Mesothelial cell of epicardium (in vitro differentiated cells): ENCODE results near the gene PADI3. TPM values are rescaled to one million over a fixed set of nuclear protein-coding genes. Genes with fewer than 3 reads are reported as not detected.

Experiments used
- DNase-seq, 2 experiments: peaks; one replicate each; pipeline ENCODE4 v3.0.0; 2021; ENCODE audit warnings: low spot score in 2 of 2; ENCODE audit not compliant: unreplicated experiment in 2 of 2
- H3K27ac Mint-ChIP-seq: 2 replicates; pipeline ENCODE4 v1.8.0; 2021; ENCODE audit warnings: mixed read lengths
- H3K27me3 Mint-ChIP-seq: 2 replicates; pipeline ENCODE4 v1.8.0; 2021; ENCODE audit warnings: low read depth, mixed read lengths
- H3K36me3 Mint-ChIP-seq: 2 replicates; pipeline ENCODE4 v1.8.0; 2021; ENCODE audit warnings: mixed read lengths
- H3K4me1 Mint-ChIP-seq: 2 replicates; pipeline ENCODE4 v1.8.0; 2021; ENCODE audit warnings: mixed read lengths
- H3K4me3 Mint-ChIP-seq: 2 replicates; pipeline ENCODE4 v1.8.0; 2021; ENCODE audit warnings: mild to moderate bottlenecking, moderate library complexity, mixed read lengths
- H3K9me3 Mint-ChIP-seq: 2 replicates; pipeline ENCODE4 v1.8.0; 2021; ENCODE audit warnings: mixed read lengths
- CTCF ChIP-seq: fragments of 200-600 bp; sonication (generic); IDR thresholded peaks from one replicate; pipeline ENCODE4 v1.5.0; 2021; ENCODE audit warnings: antibody characterized with exemption; ENCODE audit not compliant: unreplicated experiment
- total RNA-seq: library from RNA; stranded (reverse); gene quantifications from 3 replicates; pipeline ENCODE4 v1.2.1, GENCODE V29; 2021

The PADI3 gene
- total RNA-seq, 1 donor from 2014 or later, result not detected

- DNase-seq, result no peak
- Mint-ChIP-seq H3K4me3 (no peak overlapping the region), H3K4me1 (peaks cover 19% of the 10 kb centered on the region), H3K36me3 (no peaks in the 10 kb centered on the region), H3K27me3 (peaks cover 13% of the 10 kb centered on the region), H3K27ac (no peak overlapping the region), H3K9me3 (no peaks in the 10 kb centered on the region)
- TF ChIP-seq CTCF, result no peak
Observed at GRCh38 chr1:17243274-17243673, 5.6 kb upstream of the PADI3 start.

- Mint-ChIP-seq H3K27ac (no peak overlapping the region), H3K4me1 (peaks cover 19% of the 10 kb centered on the region), H3K9me3 (no peaks in the 10 kb centered on the region)
Observed at GRCh38 chr1:17244821-17245740, 3.8 kb upstream of the PADI3 start.

GRCh38 chr1:17245816-17246325, 3.0 kb upstream of the PADI3 start:
- peaks cover 19% of the 10 kb centered on the region for H3K4me1 Mint-ChIP-seq
- H3K27me3 Mint-ChIP-seq, result peaks cover 4% of the 10 kb centered on the region
- H3K9me3 Mint-ChIP-seq, result no peaks in the 10 kb centered on the region
- no peak overlapping the region for H3K4me3 Mint-ChIP-seq
- no peak for TF ChIP-seq CTCF
- no peak for DNase-seq
- no peaks in the 10 kb centered on the region for H3K36me3 Mint-ChIP-seq
- H3K27ac Mint-ChIP-seq, result no peak overlapping the region

More at GRCh38 chr1:17244821-17245740, 3.8 kb upstream of the PADI3 start:
- TF ChIP-seq CTCF, result no peak
- Mint-ChIP-seq H3K36me3 (no peaks in the 10 kb centered on the region), H3K27me3 (peaks cover 8% of the 10 kb centered on the region), H3K4me3 (no peak overlapping the region)
- no peak for DNase-seq

- DNase-seq, result no peak
- H3K27ac Mint-ChIP-seq, result no peak overlapping the region
Observed at GRCh38 chr1:17246971-17247370, 1.9 kb upstream of the PADI3 start.

GRCh38 chr1:17250601-17251000, 1.7 kb downstream of the PADI3 start:
- TF ChIP-seq CTCF, result no peak
- peaks cover 7% of the 10 kb centered on the region for H3K4me1 Mint-ChIP-seq
- H3K9me3 Mint-ChIP-seq, result no peaks in the 10 kb centered on the region
- H3K4me3 Mint-ChIP-seq, result no peak overlapping the region
- no peaks in the 10 kb centered on the region for H3K27me3 Mint-ChIP-seq
- no peak overlapping the region for H3K27ac Mint-ChIP-seq
- DNase-seq, result no peak
- H3K36me3 Mint-ChIP-seq, result no peaks in the 10 kb centered on the region

More at GRCh38 chr1:17246971-17247370, 1.9 kb upstream of the PADI3 start:
- TF ChIP-seq CTCF, result no peak
- Mint-ChIP-seq H3K27me3 (no peaks in the 10 kb centered on the region), H3K9me3 (no peaks in the 10 kb centered on the region), H3K4me1 (peaks cover 19% of the 10 kb centered on the region), H3K36me3 (no peaks in the 10 kb centered on the region), H3K4me3 (no peak overlapping the region)
